HL-60 (cell line): ENCODE results near the gene HSD17B1.

Source experiments
- POLR2AphosphoS5 ChIP-seq: IDR thresholded peaks from 2 replicates; pipeline ENCODE4 v1.6.1; 2012; ENCODE audit warnings: low read depth
- TF ChIP-seq, protein P1 (sequence below): IDR thresholded peaks from one replicate; pipeline ENCODE4 v1.5.1; 2011; ENCODE audit warnings: low read length, control low read depth, inconsistent platforms; ENCODE audit not compliant: insufficient read depth
- TF ChIP-seq, protein P2 (sequence below): IDR thresholded peaks from 2 replicates; pipeline ENCODE4 v1.6.1; 2012; ENCODE audit warnings: low read depth; ENCODE audit not compliant: insufficient replicate concordance

DNA sequence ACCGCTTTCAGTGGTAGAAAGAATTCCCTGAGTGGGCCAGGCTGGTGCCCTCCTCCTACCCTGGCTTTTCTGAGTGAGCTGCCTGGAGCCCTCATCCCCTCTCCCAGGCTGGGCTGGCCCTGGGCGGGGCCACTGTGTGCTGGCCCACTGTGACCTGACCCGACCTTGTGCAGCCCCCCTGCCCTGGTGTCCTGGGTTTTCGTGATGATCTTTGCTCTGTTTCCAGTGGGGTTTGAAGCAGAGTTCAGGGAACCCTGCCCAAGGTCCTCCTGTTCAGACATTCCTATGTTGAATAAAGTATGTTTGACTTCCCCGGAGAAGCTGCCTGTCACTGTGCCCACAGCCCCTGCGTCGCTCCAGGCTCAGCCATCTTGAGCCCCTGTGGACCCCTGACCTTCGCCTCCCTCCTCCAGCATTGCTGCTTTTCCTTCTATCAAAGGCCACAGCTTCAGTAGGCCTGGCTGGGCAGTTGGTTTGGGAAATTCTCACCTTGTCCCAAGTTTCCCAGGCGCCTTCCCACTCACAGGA is 30.4 kb upstream of the HSD17B1 start:
- TF ChIP-seq, protein P1, sequence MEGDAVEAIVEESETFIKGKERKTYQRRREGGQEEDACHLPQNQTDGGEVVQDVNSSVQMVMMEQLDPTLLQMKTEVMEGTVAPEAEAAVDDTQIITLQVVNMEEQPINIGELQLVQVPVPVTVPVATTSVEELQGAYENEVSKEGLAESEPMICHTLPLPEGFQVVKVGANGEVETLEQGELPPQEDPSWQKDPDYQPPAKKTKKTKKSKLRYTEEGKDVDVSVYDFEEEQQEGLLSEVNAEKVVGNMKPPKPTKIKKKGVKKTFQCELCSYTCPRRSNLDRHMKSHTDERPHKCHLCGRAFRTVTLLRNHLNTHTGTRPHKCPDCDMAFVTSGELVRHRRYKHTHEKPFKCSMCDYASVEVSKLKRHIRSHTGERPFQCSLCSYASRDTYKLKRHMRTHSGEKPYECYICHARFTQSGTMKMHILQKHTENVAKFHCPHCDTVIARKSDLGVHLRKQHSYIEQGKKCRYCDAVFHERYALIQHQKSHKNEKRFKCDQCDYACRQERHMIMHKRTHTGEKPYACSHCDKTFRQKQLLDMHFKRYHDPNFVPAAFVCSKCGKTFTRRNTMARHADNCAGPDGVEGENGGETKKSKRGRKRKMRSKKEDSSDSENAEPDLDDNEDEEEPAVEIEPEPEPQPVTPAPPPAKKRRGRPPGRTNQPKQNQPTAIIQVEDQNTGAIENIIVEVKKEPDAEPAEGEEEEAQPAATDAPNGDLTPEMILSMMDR, result no peak
- TF ChIP-seq POLR2AphosphoS5, result no peak
- TF ChIP-seq, protein P2, sequence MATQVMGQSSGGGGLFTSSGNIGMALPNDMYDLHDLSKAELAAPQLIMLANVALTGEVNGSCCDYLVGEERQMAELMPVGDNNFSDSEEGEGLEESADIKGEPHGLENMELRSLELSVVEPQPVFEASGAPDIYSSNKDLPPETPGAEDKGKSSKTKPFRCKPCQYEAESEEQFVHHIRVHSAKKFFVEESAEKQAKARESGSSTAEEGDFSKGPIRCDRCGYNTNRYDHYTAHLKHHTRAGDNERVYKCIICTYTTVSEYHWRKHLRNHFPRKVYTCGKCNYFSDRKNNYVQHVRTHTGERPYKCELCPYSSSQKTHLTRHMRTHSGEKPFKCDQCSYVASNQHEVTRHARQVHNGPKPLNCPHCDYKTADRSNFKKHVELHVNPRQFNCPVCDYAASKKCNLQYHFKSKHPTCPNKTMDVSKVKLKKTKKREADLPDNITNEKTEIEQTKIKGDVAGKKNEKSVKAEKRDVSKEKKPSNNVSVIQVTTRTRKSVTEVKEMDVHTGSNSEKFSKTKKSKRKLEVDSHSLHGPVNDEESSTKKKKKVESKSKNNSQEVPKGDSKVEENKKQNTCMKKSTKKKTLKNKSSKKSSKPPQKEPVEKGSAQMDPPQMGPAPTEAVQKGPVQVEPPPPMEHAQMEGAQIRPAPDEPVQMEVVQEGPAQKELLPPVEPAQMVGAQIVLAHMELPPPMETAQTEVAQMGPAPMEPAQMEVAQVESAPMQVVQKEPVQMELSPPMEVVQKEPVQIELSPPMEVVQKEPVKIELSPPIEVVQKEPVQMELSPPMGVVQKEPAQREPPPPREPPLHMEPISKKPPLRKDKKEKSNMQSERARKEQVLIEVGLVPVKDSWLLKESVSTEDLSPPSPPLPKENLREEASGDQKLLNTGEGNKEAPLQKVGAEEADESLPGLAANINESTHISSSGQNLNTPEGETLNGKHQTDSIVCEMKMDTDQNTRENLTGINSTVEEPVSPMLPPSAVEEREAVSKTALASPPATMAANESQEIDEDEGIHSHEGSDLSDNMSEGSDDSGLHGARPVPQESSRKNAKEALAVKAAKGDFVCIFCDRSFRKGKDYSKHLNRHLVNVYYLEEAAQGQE, result no peak
